ENCODE measurements around the gene RELT.

Gene RELT

GRCh38 chr11:73376803-73377629 is 817 bp downstream of the RELT start:
- peak; percentile 58 for DNase-seq

- peak; percentile 48 for DNase-seq
These were observed 3.1 kb downstream of the RELT start for GRCh38 chr11:73379189-73379880.

GRCh38 chr11:73380331-73380730 is 4.1 kb downstream of the RELT start:
- DNase-seq: no peak

GRCh38 chr11:73380897-73381410 is 4.8 kb downstream of the RELT start:
- DNase-seq: no peak

- peak; percentile 34 for DNase-seq
These were observed 5.4 kb downstream of the RELT start for GRCh38 chr11:73381589-73381988.

- no peak for DNase-seq
These were observed 6.0 kb downstream of the RELT start for GRCh38 chr11:73382183-73382582.

GRCh38 chr11:73382747-73383146 is 6.5 kb downstream of the RELT start:
- no peak for DNase-seq

- DNase-seq: no peak
These were observed 7.3 kb downstream of the RELT start for GRCh38 chr11:73383249-73384124.

- DNase-seq: no peak
These were observed 7.9 kb downstream of the RELT start for GRCh38 chr11:73384125-73384441.

- DNase-seq: no peak
These were observed 8.3 kb downstream of the RELT start for GRCh38 chr11:73384531-73384871.

- DNase-seq: peak; percentile 95
These were observed 8.9 kb downstream of the RELT start for GRCh38 chr11:73384872-73385689.

GRCh38 chr11:73386016-73386415 is 9.8 kb downstream of the RELT start:
- DNase-seq: peak; percentile 83

GRCh38 chr11:73386546-73386945 is 10.3 kb downstream of the RELT start:
- DNase-seq: no peak

- DNase-seq: peak; percentile 68
These were observed 11.5 kb downstream of the RELT start for GRCh38 chr11:73387594-73388264.

- DNase-seq: peak; percentile 82
These were observed 12.3 kb downstream of the RELT start for GRCh38 chr11:73388265-73389133.

GRCh38 chr11:73389134-73389525 is 12.9 kb downstream of the RELT start:
- DNase-seq: no peak

- no peak for DNase-seq
These were observed 13.7 kb downstream of the RELT start for GRCh38 chr11:73389916-73390315.

GRCh38 chr11:73390601-73391565 is 14.7 kb downstream of the RELT start:
- DNase-seq: no peak

GRCh38 chr11:73391665-73392064 is 15.5 kb downstream of the RELT start:
- no peak for DNase-seq

All from GF-D8 (cell line).